ENCODE measurements around the gene LZTS2.
A peak's percentile ranks its signal among the peaks of the same experiment; 100 is the strongest.

- peak in 1 of 6 experiments; percentile 9 for TF ChIP-seq CTCF (IDR thresholded peaks at IDR 0.05)
- TF ChIP-seq POLR2A (IDR thresholded peaks at IDR 0.05): no peak
Observed at GRCh38 chr10:101011517-101012423, 12.2 kb downstream of the LZTS2 start.
